WTC11 (cell line): ENCODE data around the gene REEP6. TPM values are rescaled to one million over a fixed set of nuclear protein-coding genes. Genes with fewer than 3 reads are reported as not detected.

ENCODE experiments used
- ATAC-seq: fragments of 200-7000 bp; cut with Tn5 transposase; 2 replicates; pipeline ENCODE4 v1.10.0; 2021; ENCODE audit warnings: mild to moderate bottlenecking, moderate library complexity
- CTCF ChIA-PET: fragments of 300-600 bp; sonication (Branson Sonifier 250); formaldehyde crosslinking; loops from one replicate; lab custom pipeline; 2021; ENCODE audit warnings: antibody characterized with exemption; lab: Charles Lee
- POLR2A ChIA-PET: fragments of 350-600 bp; sonication (Branson Sonifier 250); formaldehyde crosslinking; loops from one replicate; lab custom pipeline; 2021; ENCODE audit warnings: antibody characterized with exemption; lab: Charles Lee
- DNase-seq: peaks from one replicate; pipeline ENCODE4 v3.0.0; 2021; ENCODE audit warnings: low spot score
- H3K27ac Mint-ChIP-seq: 2 replicates; pipeline ENCODE4 v1.8.0; 2021; ENCODE audit warnings: mixed read lengths
- H3K27me3 Mint-ChIP-seq: 2 replicates; pipeline ENCODE4 v1.8.0; 2021; ENCODE audit warnings: low read depth, mild to moderate bottlenecking, moderate library complexity, mixed read lengths
- H3K36me3 Mint-ChIP-seq: 2 replicates; pipeline ENCODE4 v1.8.0; 2021; ENCODE audit warnings: mixed read lengths
- H3K4me1 Mint-ChIP-seq: 2 replicates; pipeline ENCODE4 v1.8.0; 2022; ENCODE audit warnings: mixed read lengths
- H3K4me3 Mint-ChIP-seq: 2 replicates; pipeline ENCODE4 v1.8.0; 2021; ENCODE audit warnings: mild to moderate bottlenecking, moderate library complexity, mixed read lengths
- H3K9me3 Mint-ChIP-seq: 2 replicates; pipeline ENCODE4 v1.8.0; 2021; ENCODE audit warnings: mixed read lengths
- ATF6 ChIP-seq: sonication (generic); formaldehyde crosslinking; IDR thresholded peaks from 2 replicates; pipeline ENCODE4 v1.8.1; 2023; ENCODE audit warnings: mild to moderate bottlenecking, missing genetic modification reagents
- EMX1 ChIP-seq: fragments of 250-450 bp; sonication (Bioruptor Pico); IDR thresholded peaks from 2 replicates; pipeline ENCODE4 v1.8.0; 2021; ENCODE audit warnings: mild to moderate bottlenecking
- FOXK1 ChIP-seq: sonication (generic); formaldehyde crosslinking; IDR thresholded peaks from 2 replicates; pipeline ENCODE4 v1.8.0; 2022; ENCODE audit warnings: mild to moderate bottlenecking, moderate library complexity, missing genetic modification reagents
- HMGXB4 ChIP-seq: sonication (generic); formaldehyde crosslinking; IDR thresholded peaks from 2 replicates; pipeline ENCODE4 v1.8.1; 2023; ENCODE audit warnings: mild to moderate bottlenecking, moderate library complexity, missing genetic modification reagents
- KAT7 ChIP-seq: sonication (generic); formaldehyde crosslinking; IDR thresholded peaks from 2 replicates; pipeline ENCODE4 v1.8.1; 2023; ENCODE audit warnings: missing genetic modification reagents, mild to moderate bottlenecking, borderline replicate concordance
- MYBL2 ChIP-seq: sonication (generic); formaldehyde crosslinking; IDR thresholded peaks from 2 replicates; pipeline ENCODE4 v1.8.1; 2023; ENCODE audit warnings: mild to moderate bottlenecking, moderate library complexity, missing genetic modification reagents
- NFATC4 ChIP-seq: fragments of 250-450 bp; sonication (Bioruptor Pico); IDR thresholded peaks from 2 replicates; pipeline ENCODE4 v1.9.0; 2021; ENCODE audit warnings: mild to moderate bottlenecking
- PRRX2 ChIP-seq: fragments of 250-450 bp; sonication (Bioruptor Pico); IDR thresholded peaks from 2 replicates; pipeline ENCODE4 v1.8.0; 2021; ENCODE audit warnings: mild to moderate bottlenecking
- RORB ChIP-seq: fragments of 250-450 bp; sonication (Bioruptor Pico); IDR thresholded peaks from 2 replicates; pipeline ENCODE4 v1.9.0; 2021; ENCODE audit warnings: mild to moderate bottlenecking
- ZNF121 ChIP-seq: sonication (generic); formaldehyde crosslinking; IDR thresholded peaks from 2 replicates; pipeline ENCODE4 v1.8.0; 2023; ENCODE audit warnings: missing genetic modification reagents
- ZNF425 ChIP-seq: fragments of 250-450 bp; sonication (Bioruptor Pico); conservative IDR thresholded peaks from 2 replicates; pipeline ENCODE4 v1.9.0; 2021; ENCODE audit warnings: mild to moderate bottlenecking
- ZNF512 ChIP-seq: sonication (generic); formaldehyde crosslinking; IDR thresholded peaks from 2 replicates; pipeline ENCODE4 v1.8.1; 2022; ENCODE audit warnings: missing genetic modification reagents, borderline replicate concordance
- total RNA-seq: library from RNA; stranded (reverse); gene quantifications from 3 replicates; pipeline ENCODE4 v1.2.3, GENCODE V29; 2021
- TF ChIP-seq, protein P1 (sequence below): sonication (generic); formaldehyde crosslinking; conservative IDR thresholded peaks from 2 replicates; pipeline ENCODE4 v1.8.1; 2023; ENCODE audit warnings: mild to moderate bottlenecking, low read depth, missing genetic modification reagents, moderate library complexity
- TF ChIP-seq, protein P2 (sequence below): sonication (generic); formaldehyde crosslinking; IDR thresholded peaks from 2 replicates; pipeline ENCODE4 v1.8.0; 2022; ENCODE audit warnings: missing genetic modification reagents

Gene REEP6
- total RNA-seq, 1 experiment from 2014 or later, result 17.0 TPM

GRCh38 chr19:1491114-1491848, at the start of gene REEP6 (continued):
- TF ChIP-seq ATF6, result no peak

DNA sequence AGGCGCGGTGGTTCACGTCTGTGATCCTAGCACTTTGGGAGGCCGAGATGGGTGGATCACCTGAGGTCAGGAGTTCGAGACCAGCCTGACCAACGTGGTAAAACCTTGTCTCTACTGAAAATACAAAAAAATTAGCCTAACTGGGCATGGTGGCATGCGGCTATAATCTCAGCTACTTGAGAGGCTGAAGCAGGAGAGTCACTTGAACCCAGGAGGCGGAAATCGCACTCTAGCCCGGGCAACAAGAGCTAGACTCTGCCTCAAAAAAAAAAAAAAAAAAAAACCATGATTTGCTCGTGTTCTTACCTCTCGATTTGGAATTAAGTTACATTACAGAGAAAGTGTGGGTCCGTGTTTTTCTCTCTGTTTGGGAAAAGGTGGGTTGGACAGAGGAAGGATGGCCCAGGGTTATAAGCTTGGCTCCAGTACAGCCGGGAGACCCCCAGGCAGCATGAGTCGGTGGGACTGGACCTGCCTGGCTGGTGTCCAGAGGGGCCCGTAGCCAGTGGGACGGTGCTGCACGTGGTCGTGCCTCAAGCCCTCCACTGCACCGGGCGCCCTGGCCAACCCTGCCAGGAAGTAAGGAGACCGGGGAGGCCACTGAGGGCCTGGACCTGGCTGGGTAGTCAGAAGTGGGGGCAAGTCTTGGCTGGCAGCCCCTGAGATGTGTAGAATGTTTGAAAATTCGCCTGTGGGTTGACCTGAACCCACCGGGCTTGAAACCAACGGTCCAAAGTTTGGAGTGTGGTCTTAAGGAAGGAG, 49.1 kb upstream of the REEP6 start:
- peaks cover 7% of the 10 kb centered on the region for H3K27me3 Mint-ChIP-seq
- peak; percentile 38; the same call in 1 of the 2 replicates for TF ChIP-seq PRRX2
- TF ChIP-seq NFATC4 (CRISPR knock-in tag), result 0 out of 2 replicates have a peak, but pooled peaks have one; percentile 27
- TF ChIP-seq, protein P1, sequence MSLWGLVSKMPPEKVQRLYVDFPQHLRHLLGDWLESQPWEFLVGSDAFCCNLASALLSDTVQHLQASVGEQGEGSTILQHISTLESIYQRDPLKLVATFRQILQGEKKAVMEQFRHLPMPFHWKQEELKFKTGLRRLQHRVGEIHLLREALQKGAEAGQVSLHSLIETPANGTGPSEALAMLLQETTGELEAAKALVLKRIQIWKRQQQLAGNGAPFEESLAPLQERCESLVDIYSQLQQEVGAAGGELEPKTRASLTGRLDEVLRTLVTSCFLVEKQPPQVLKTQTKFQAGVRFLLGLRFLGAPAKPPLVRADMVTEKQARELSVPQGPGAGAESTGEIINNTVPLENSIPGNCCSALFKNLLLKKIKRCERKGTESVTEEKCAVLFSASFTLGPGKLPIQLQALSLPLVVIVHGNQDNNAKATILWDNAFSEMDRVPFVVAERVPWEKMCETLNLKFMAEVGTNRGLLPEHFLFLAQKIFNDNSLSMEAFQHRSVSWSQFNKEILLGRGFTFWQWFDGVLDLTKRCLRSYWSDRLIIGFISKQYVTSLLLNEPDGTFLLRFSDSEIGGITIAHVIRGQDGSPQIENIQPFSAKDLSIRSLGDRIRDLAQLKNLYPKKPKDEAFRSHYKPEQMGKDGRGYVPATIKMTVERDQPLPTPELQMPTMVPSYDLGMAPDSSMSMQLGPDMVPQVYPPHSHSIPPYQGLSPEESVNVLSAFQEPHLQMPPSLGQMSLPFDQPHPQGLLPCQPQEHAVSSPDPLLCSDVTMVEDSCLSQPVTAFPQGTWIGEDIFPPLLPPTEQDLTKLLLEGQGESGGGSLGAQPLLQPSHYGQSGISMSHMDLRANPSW (CRISPR knock-in tag), result no peak
- peak; percentile 46; the same call in 1 of the 2 replicates for TF ChIP-seq EMX1 (CRISPR knock-in tag)
- peak; percentile 59; the same call in 1 of the 2 replicates for TF ChIP-seq ZNF425 (CRISPR knock-in tag)
- no peak for TF ChIP-seq RORB
- DNase-seq (no peak), ATAC-seq (no peak)
- POLR2A ChIA-PET, result interaction anchor here (0.7 kb wide), 1 partner anchor 15 kb away, joined by 9 read pairs; no protein-coding TSS in a partner anchor
- peaks cover 39% of the 10 kb centered on the region for H3K36me3 Mint-ChIP-seq
- H3K4me1 Mint-ChIP-seq, result peaks cover 24% of the 10 kb centered on the region
- no peaks in the 10 kb centered on the region for H3K9me3 Mint-ChIP-seq
- peak overlapping the region; percentile 45 for H3K4me3 Mint-ChIP-seq
- CTCF ChIA-PET, result interaction anchor here (0.6 to 5.0 kb wide), 4 partner anchors 16 to 413 kb away, joined by 3 to 56 read pairs (median 4); no protein-coding TSS in a partner anchor
- H3K27ac Mint-ChIP-seq, result peak overlapping the region; percentile 23

DNA sequence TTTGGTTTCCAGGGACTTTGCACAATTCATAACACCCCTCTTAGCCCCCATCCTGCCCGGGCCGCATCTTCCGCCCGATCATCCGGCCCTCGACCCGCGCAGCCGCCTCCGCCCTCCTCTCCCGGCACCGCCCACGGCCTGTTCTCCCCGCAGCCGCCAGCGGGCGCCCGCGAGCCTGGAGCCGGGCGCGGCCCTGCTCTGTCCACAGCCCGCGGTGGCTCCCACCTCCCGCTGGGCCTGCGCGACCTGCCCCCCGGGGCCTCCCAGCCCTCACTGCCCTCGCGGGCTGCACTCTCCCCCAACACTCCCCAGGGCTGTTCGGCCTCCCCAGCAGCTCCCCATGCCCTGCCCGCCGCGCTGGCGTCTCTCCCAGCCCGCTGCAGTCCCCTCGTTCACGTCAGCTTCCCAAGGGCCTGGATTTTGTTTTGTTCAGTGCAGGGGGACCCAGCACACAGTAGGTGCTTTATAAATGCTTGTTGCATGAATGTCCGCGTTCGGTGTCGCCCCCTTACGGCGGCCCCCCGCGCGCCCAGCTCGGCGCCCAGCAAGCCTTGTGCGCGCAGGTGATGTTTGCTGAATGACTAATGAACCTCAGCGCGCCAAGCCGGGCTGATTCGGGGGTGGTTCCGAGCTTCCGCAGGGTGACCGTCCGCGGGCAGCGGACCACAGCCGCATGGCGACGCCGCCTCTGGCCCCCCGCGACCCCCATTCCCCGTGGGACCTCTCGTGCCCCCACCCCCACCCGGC, 45.6 kb upstream of the REEP6 start:
- Mint-ChIP-seq H3K27ac (no peak overlapping the region), H3K4me1 (peaks cover 19% of the 10 kb centered on the region), H3K9me3 (no peaks in the 10 kb centered on the region), H3K27me3 (peaks cover 38% of the 10 kb centered on the region), H3K36me3 (peaks cover 23% of the 10 kb centered on the region), H3K4me3 (peak overlapping the region; percentile 69)
- ChIA-PET CTCF (interaction anchor here (0.8 to 5.0 kb wide), 19 partner anchors 9 to 348 kb away, joined by 3 to 56 read pairs (median 6); partner anchors contain the start of genes C19orf25 and REEP6), POLR2A (interaction anchor here (1.4 to 1.8 kb wide), 3 partner anchors 28 to 166 kb away, joined by 3 to 5 read pairs (median 4); no protein-coding TSS in a partner anchor)
- DNase-seq, result peak; percentile 82
- peak; percentile 56 for ATAC-seq
- TF ChIP-seq KAT7 (CRISPR knock-in tag) (peak; percentile 66; the same call in 1 of the 2 replicates), FOXK1 (CRISPR knock-in tag) (0 out of 2 replicates have a peak, but pooled peaks have one; percentile 19), ZNF121 (CRISPR knock-in tag) (no peak), HMGXB4 (peak; percentile 89), MYBL2 (peak; percentile 65), ZNF512 (CRISPR knock-in tag) (no peak)
- TF ChIP-seq, protein P2, sequence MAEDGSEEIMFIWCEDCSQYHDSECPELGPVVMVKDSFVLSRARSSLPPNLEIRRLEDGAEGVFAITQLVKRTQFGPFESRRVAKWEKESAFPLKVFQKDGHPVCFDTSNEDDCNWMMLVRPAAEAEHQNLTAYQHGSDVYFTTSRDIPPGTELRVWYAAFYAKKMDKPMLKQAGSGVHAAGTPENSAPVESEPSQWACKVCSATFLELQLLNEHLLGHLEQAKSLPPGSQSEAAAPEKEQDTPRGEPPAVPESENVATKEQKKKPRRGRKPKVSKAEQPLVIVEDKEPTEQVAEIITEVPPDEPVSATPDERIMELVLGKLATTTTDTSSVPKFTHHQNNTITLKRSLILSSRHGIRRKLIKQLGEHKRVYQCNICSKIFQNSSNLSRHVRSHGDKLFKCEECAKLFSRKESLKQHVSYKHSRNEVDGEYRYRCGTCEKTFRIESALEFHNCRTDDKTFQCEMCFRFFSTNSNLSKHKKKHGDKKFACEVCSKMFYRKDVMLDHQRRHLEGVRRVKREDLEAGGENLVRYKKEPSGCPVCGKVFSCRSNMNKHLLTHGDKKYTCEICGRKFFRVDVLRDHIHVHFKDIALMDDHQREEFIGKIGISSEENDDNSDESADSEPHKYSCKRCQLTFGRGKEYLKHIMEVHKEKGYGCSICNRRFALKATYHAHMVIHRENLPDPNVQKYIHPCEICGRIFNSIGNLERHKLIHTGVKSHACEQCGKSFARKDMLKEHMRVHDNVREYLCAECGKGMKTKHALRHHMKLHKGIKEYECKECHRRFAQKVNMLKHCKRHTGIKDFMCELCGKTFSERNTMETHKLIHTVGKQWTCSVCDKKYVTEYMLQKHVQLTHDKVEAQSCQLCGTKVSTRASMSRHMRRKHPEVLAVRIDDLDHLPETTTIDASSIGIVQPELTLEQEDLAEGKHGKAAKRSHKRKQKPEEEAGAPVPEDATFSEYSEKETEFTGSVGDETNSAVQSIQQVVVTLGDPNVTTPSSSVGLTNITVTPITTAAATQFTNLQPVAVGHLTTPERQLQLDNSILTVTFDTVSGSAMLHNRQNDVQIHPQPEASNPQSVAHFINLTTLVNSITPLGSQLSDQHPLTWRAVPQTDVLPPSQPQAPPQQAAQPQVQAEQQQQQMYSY, result peak; percentile 72; the same call in 1 of the 2 replicates
